Measurements from ENCODE around the gene SPATA18.
"Not testable (repeated sequence)": the region's sequence is repeated elsewhere in the genome, so short reads cannot be mapped to it uniquely, and the experiment has no call there.

Gene SPATA18

GRCh38 chr4:52076731-52077130 lies 25.6 kb downstream of the SPATA18 start:
- no peak overlapping the region for H3K27ac ChIP-seq (replicated peaks)
- H3K27me3 ChIP-seq (ENCODE audit: insufficient read depth, poor library complexity, severe bottlenecking): peaks cover 8% of the 10 kb centered on the region
- TF ChIP-seq SPI1 (IDR thresholded peaks at IDR 0.05; ENCODE audit: borderline replicate concordance, low read depth) (no peak), REST (IDR thresholded peaks at IDR 0.05; ENCODE audit: insufficient replicate concordance, low read depth) (no peak), GABPA (IDR thresholded peaks at IDR 0.05; ENCODE audit: low read depth) (no peak), POLR2AphosphoS5 (IDR thresholded peaks at IDR 0.05; ENCODE audit: low read depth) (no peak), CTCF (IDR thresholded peaks at IDR 0.05; ENCODE audit: insufficient read depth, low read length) (no peak)
- DNase-seq (ENCODE audit: low read depth in 1 of 2, low spot score in 1 of 2): no peak
- H3K4me3 ChIP-seq (replicated peaks; ENCODE audit: insufficient read depth, low read length): no peak overlapping the region

- Histone ChIP-seq H3K4me3 (replicated peaks; ENCODE audit: insufficient read depth, low read length) (no peak overlapping the region), H3K27me3 (ENCODE audit: insufficient read depth, poor library complexity, severe bottlenecking) (peaks cover 8% of the 10 kb centered on the region), H3K27ac (replicated peaks) (no peak overlapping the region)
- TF ChIP-seq GABPA (IDR thresholded peaks at IDR 0.05; ENCODE audit: low read depth) (no peak), POLR2AphosphoS5 (IDR thresholded peaks at IDR 0.05; ENCODE audit: low read depth) (no peak), SPI1 (IDR thresholded peaks at IDR 0.05; ENCODE audit: borderline replicate concordance, low read depth) (no peak), CTCF (IDR thresholded peaks at IDR 0.05; ENCODE audit: insufficient read depth, low read length) (no peak), REST (IDR thresholded peaks at IDR 0.05; ENCODE audit: insufficient replicate concordance, low read depth) (no peak)
- no peak for DNase-seq (ENCODE audit: low read depth in 1 of 2, low spot score in 1 of 2)
Observed at GRCh38 chr4:52079659-52080058, 28.6 kb downstream of the SPATA18 start.

GRCh38 chr4:52081216-52081615 lies 30.1 kb downstream of the SPATA18 start:
- Histone ChIP-seq H3K4me3 (replicated peaks; ENCODE audit: insufficient read depth, low read length) (no peak overlapping the region), H3K27ac (replicated peaks) (no peak overlapping the region), H3K27me3 (ENCODE audit: insufficient read depth, poor library complexity, severe bottlenecking) (no peaks in the 10 kb centered on the region)
- DNase-seq (ENCODE audit: low read depth in 1 of 2, low spot score in 1 of 2): no peak
- no peak for TF ChIP-seq REST (IDR thresholded peaks at IDR 0.05; ENCODE audit: insufficient replicate concordance, low read depth)
- TF ChIP-seq SPI1 (IDR thresholded peaks at IDR 0.05; ENCODE audit: borderline replicate concordance, low read depth): no peak
- no peak for TF ChIP-seq CTCF (IDR thresholded peaks at IDR 0.05; ENCODE audit: insufficient read depth, low read length)
- no peak for TF ChIP-seq POLR2AphosphoS5 (IDR thresholded peaks at IDR 0.05; ENCODE audit: low read depth)
- no peak for TF ChIP-seq GABPA (IDR thresholded peaks at IDR 0.05; ENCODE audit: low read depth)

GRCh38 chr4:52086425-52086824 lies 35.3 kb downstream of the SPATA18 start:
- not testable (repeated sequence) for H3K4me3 ChIP-seq (replicated peaks; ENCODE audit: insufficient read depth, low read length); H3K27ac ChIP-seq (replicated peaks); H3K27me3 ChIP-seq (ENCODE audit: insufficient read depth, poor library complexity, severe bottlenecking); DNase-seq (ENCODE audit: low read depth in 1 of 2, low spot score in 1 of 2)

All from HL-60 (cell line).